ENCODE results near the gene FOXS1. TPM values are rescaled to one million over a fixed set of nuclear protein-coding genes. Genes with fewer than 3 reads are reported as not detected.

The FOXS1 gene
- total and polyA plus RNA-seq, 2 experiments from 2014 or later = 0.87 to 1.1 TPM

GRCh38 chr20:31841928-31842327 lies 3.5 kb downstream of the FOXS1 start:
- H3K79me2 ChIP-seq = no peaks in the 10 kb centered on the region
- peaks cover 46% of the 10 kb centered on the region for H3K4me1 ChIP-seq (ENCODE audit: insufficient read depth)

GRCh38 chr20:31840906-31841816 lies 4.2 kb downstream of the FOXS1 start:
- Histone ChIP-seq H3K4me3 (no peak overlapping the region), H4K20me1 (ENCODE audit: insufficient read depth, poor library complexity, severe bottlenecking) (no peaks in the 10 kb centered on the region), H3K4me1 (ENCODE audit: insufficient read depth) (peaks cover 53% of the 10 kb centered on the region), H3K27me3 (no peaks in the 10 kb centered on the region), H3K4me2 (no peak overlapping the region), H3K9me3 (ENCODE audit: low read depth) (no peaks in the 10 kb centered on the region), H3K79me2 (no peaks in the 10 kb centered on the region), H3K36me3 (replicated peaks; ENCODE audit: insufficient read depth, low read depth) (no peaks in the 10 kb centered on the region), H2AFZ (no peak overlapping the region), H3K9me2 (replicated peaks; ENCODE audit: insufficient read depth) (no peaks in the 10 kb centered on the region), H3K27ac (peak overlapping the region; percentile 28)
- no peak for DNase-seq (ENCODE audit: low spot score)
- WGBS (ENCODE audit: low lambda C conversion rate, missing lambda C conversion rate) = 82% methylated on average over 15 of the region's 15 CpGs
- TF ChIP-seq EZH2 (IDR thresholded peaks at IDR 0.05; ENCODE audit: borderline replicate concordance) = no peak
- TF ChIP-seq EZH2phosphoT487 (IDR thresholded peaks at IDR 0.05; ENCODE audit: low read depth, severe bottlenecking, unreplicated experiment) = no peak
- no peak for TF ChIP-seq CTCF (IDR thresholded peaks at IDR 0.05; ENCODE audit: poor library complexity)

More at GRCh38 chr20:31841928-31842327, 3.5 kb downstream of the FOXS1 start:
- no peak for TF ChIP-seq CTCF (IDR thresholded peaks at IDR 0.05; ENCODE audit: poor library complexity)
- no peak for TF ChIP-seq EZH2 (IDR thresholded peaks at IDR 0.05; ENCODE audit: borderline replicate concordance)
- no peak for TF ChIP-seq EZH2phosphoT487 (IDR thresholded peaks at IDR 0.05; ENCODE audit: low read depth, severe bottlenecking, unreplicated experiment)
- H3K4me2 ChIP-seq = peak overlapping the region; percentile 43
- H3K4me3 ChIP-seq = no peak overlapping the region
- 73% methylated on average over 8 of the region's 8 CpGs for WGBS (ENCODE audit: low lambda C conversion rate, missing lambda C conversion rate)
- H3K27ac ChIP-seq = peak overlapping the region; percentile 28
- H3K36me3 ChIP-seq (replicated peaks; ENCODE audit: insufficient read depth, low read depth) = no peaks in the 10 kb centered on the region
- H3K9me3 ChIP-seq (ENCODE audit: low read depth) = no peaks in the 10 kb centered on the region
- DNase-seq (ENCODE audit: low spot score) = peak; percentile 55
- no peaks in the 10 kb centered on the region for H4K20me1 ChIP-seq (ENCODE audit: insufficient read depth, poor library complexity, severe bottlenecking)
- no peak overlapping the region for H2AFZ ChIP-seq
- no peaks in the 10 kb centered on the region for H3K9me2 ChIP-seq (replicated peaks; ENCODE audit: insufficient read depth)
- no peaks in the 10 kb centered on the region for H3K27me3 ChIP-seq

GRCh38 chr20:31839782-31840487 lies 5.5 kb downstream of the FOXS1 start:
- no peaks in the 10 kb centered on the region for H3K9me3 ChIP-seq (ENCODE audit: low read depth)
- no peaks in the 10 kb centered on the region for H3K79me2 ChIP-seq
- H3K36me3 ChIP-seq (replicated peaks; ENCODE audit: insufficient read depth, low read depth) = no peaks in the 10 kb centered on the region
- no peak overlapping the region for H3K27ac ChIP-seq
- H2AFZ ChIP-seq = no peak overlapping the region
- H3K4me1 ChIP-seq (ENCODE audit: insufficient read depth) = peaks cover 54% of the 10 kb centered on the region
- no peak for DNase-seq (ENCODE audit: low spot score)
- no peaks in the 10 kb centered on the region for H3K9me2 ChIP-seq (replicated peaks; ENCODE audit: insufficient read depth)
- TF ChIP-seq CTCF (IDR thresholded peaks at IDR 0.05; ENCODE audit: poor library complexity) (no peak), EZH2 (IDR thresholded peaks at IDR 0.05; ENCODE audit: borderline replicate concordance) (no peak), EZH2phosphoT487 (IDR thresholded peaks at IDR 0.05; ENCODE audit: low read depth, severe bottlenecking, unreplicated experiment) (no peak)
- 81% methylated on average over 5 of the region's 5 CpGs for WGBS (ENCODE audit: low lambda C conversion rate, missing lambda C conversion rate)
- H3K4me2 ChIP-seq = no peak overlapping the region
- H3K4me3 ChIP-seq = no peak overlapping the region
- H4K20me1 ChIP-seq (ENCODE audit: insufficient read depth, poor library complexity, severe bottlenecking) = no peaks in the 10 kb centered on the region
- no peaks in the 10 kb centered on the region for H3K27me3 ChIP-seq
